PFSK-1 (cell line): Measurements from ENCODE around the gene SEPSECS.

Source experiments
- FOXP2 ChIP-seq: optimal IDR thresholded peaks from 2 replicates; pipeline ENCODE3; 2011; ENCODE audit warnings: borderline replicate concordance, control low read depth, inconsistent platforms; ENCODE audit not compliant: insufficient read depth; ENCODE audit errors: extremely low read length, extremely low read depth
- POLR2AphosphoS5 ChIP-seq: IDR thresholded peaks from 2 replicates; pipeline ENCODE4 v1.6.1; 2012; ENCODE audit warnings: low read depth, mild to moderate bottlenecking, control low read depth, low read length, moderate library complexity
- REST ChIP-seq, 2 experiments: IDR thresholded peaks; 2 replicates each; pipeline versions ENCODE4 v1.6.1 to v1.8.0; 2011 to 2012; ENCODE audit warnings: low read depth in 2 of 2, low read length in 2 of 2, control low read depth in 1 of 2, inconsistent platforms in 1 of 2, mild to moderate bottlenecking in 1 of 2, moderate library complexity in 1 of 2; ENCODE audit not compliant: insufficient read depth in 1 of 2
- SIN3A ChIP-seq: IDR thresholded peaks from 2 replicates; pipeline ENCODE4 v1.6.1; 2012; ENCODE audit warnings: mild to moderate bottlenecking, low read length, moderate library complexity, borderline replicate concordance; ENCODE audit not compliant: insufficient read depth
- TAF1 ChIP-seq: IDR thresholded peaks from 2 replicates; pipeline ENCODE4 v1.6.1; 2012; ENCODE audit warnings: low read length, control low read depth, borderline replicate concordance; ENCODE audit not compliant: insufficient read depth

The SEPSECS gene

GRCh38 chr4:25075851-25076250 lies 84.4 kb downstream of the SEPSECS start:
- TF ChIP-seq FOXP2 = no peak
- no peak for TF ChIP-seq SIN3A
- TF ChIP-seq POLR2AphosphoS5 = no peak
- TF ChIP-seq TAF1 = no peak
- no peak for TF ChIP-seq REST (IDR thresholded peaks at IDR 0.05; ENCODE audit: insufficient read depth in 1 of 2, low read depth in 2 of 2, low read length in 2 of 2)

- TF ChIP-seq TAF1 = no peak
- no peak for TF ChIP-seq SIN3A
- no peak for TF ChIP-seq REST (IDR thresholded peaks at IDR 0.05; ENCODE audit: insufficient read depth in 1 of 2, low read depth in 2 of 2, low read length in 2 of 2)
- no peak for TF ChIP-seq POLR2AphosphoS5
- TF ChIP-seq FOXP2 = no peak
Measured at GRCh38 chr4:25075129-25075528, 85.1 kb downstream of the SEPSECS start.

- no peak for TF ChIP-seq SIN3A
- TF ChIP-seq POLR2AphosphoS5 = no peak
- no peak for TF ChIP-seq REST (IDR thresholded peaks at IDR 0.05; ENCODE audit: insufficient read depth in 1 of 2, low read depth in 2 of 2, low read length in 2 of 2)
- TF ChIP-seq FOXP2 = no peak
- TF ChIP-seq TAF1 = no peak
Measured at GRCh38 chr4:25070545-25070944, 89.7 kb downstream of the SEPSECS start.
